Measurements from ENCODE around the gene GYG1.
"Not testable (repeated sequence)": the region's sequence is repeated elsewhere in the genome, so short reads cannot be mapped to it uniquely, and the experiment has no call there.

The GYG1 gene

DNA sequence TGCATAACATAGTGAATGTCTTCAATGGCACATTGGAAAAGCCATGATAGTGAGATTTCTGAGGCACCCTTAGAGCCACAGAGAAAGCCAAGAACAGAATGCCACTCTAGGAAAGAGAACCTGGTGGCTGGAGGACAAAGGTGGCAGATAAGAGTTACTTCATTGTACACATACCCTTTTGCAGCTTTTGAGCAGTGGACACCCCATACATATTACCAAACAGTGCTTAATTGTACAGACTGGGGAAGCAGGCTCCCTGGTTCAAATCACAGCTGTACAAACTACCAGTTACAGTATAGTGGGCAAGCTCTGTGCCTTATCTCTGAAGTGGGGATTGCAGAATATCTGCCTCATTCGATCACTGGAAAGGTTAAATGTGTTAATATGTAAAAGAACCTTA lies 10.1 kb upstream of the GYG1 start:
- no peak for FAIRE-seq
- DNase-seq (ENCODE audit: insufficient read length, low spot score), result no peak

DNA sequence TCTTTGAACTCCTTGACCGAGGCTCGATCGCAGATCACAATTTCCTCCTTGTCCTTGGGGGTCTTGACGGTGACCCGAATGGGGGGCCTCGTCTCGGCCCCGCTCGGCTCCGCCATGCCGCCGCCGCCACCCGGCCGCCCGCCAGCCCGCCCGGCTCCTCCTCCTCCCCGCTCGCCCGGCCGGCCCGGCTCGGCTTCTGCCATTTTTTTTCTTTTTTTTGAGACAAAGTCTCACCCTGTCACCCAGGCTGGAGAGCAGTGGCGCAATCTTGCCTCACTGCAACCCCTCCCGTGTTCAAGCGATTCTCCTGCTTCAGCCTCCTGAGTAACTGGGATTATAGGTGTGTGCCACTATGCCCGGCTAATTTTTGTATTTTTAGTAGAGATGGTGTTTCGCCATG lies 3.8 kb upstream of the GYG1 start:
- DNase-seq (ENCODE audit: insufficient read length, low spot score); FAIRE-seq: not testable (repeated sequence)

DNA sequence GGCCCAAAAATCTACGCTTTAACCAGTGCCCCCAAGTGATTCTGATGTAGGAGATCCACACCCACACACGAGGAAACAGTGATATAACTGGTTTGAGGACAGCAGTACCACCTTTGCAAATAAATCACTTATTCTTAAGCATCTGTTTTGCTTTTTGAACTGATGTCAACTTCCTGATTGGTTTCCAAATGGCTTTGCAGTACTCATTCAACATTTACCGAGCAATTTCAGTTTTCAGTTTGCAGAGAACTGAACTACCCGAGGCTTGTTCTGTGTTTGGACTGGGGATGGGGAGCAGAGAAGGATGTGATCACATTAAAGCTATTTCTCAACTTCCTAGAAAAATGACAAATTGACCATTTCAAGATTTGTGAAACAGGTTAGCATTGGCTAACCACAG lies 1.1 kb upstream of the GYG1 start:
- DNase-seq (ENCODE audit: insufficient read length, low spot score) (no peak), FAIRE-seq (no peak)

DNA sequence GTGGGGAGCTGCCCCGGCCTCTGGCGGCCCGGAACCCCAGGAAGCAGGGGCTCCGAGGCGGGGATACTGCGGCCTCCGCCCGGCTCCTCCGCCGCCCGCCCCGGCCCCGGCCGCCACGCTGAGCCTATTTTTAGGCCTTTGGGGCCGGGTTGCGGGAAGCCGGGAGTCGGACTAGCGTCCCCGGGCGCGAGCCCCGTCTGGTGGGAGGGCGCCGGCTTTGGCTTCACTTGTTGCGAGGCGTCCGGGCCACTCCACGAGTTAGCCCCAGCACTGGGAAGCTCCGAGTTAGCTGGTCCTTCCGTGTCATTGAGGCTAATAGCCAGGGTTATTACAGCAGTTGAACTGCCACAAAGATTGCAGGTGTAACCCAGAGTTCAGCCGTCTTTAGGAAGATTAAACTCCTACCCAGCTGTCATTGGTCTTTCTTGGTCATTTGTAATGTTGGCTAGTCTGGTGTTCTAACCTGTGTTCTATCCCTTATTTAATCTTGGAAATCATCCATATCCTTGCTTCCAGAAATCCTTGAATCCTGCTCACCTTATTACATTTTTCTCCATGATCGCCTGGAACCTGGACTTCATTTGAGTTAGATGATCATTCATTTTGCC lies 791 bp downstream of the GYG1 start:
- no peak for FAIRE-seq
- peak; percentile 23 for DNase-seq (ENCODE audit: insufficient read length, low spot score)

DNA sequence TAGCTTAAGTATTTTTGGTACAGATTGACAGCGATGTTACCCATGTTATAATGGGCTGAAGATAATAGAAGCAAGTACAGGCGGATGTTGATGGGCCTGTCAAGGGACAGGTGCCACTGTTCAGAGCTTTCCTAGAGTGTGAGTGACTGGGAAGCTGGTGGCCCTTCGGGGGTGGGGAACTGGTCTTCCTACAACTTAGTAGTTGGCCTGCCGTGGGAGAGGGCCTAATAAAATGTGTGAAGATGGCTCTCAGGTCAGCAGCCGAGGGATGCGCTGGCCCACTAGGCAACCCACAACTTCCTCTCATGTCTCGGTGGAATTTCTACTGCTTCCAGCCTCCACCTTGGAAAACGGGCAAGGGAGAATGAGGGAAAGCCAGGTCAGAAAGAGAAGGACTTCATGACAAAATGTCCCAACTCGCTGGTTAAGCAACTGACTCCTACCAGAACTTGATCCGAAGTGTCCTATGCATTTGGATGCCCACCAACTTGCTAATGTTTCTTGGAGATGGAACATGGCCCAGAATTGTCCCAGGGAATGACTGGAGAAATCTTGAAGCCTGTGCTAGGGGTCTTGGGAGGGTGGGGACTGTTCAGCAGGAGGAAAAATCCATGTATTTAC lies 1.4 kb downstream of the GYG1 start:
- DNase-seq (ENCODE audit: insufficient read length, low spot score), result no peak
- FAIRE-seq, result no peak

DNA sequence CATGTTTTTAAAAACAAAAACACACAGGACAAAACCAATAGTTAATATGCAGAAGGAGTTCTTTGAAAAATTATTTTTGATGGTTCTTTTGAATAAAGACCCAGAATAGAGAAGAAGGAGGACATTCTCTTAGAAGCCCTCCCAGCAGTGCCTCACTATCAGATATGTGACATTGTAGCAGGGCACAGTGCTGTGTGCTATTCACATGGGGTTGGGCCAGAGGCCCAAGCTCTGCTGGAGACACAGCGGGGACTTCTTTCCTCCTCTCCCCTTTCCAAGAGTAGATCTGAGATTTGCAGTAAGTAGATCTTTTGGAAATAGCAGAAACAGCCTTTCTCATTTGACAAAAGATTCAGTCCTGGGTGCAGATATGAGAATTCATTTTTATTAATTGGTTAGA lies 6.3 kb downstream of the GYG1 start:
- DNase-seq (ENCODE audit: insufficient read length, low spot score), result no peak
- no peak for FAIRE-seq

DNA sequence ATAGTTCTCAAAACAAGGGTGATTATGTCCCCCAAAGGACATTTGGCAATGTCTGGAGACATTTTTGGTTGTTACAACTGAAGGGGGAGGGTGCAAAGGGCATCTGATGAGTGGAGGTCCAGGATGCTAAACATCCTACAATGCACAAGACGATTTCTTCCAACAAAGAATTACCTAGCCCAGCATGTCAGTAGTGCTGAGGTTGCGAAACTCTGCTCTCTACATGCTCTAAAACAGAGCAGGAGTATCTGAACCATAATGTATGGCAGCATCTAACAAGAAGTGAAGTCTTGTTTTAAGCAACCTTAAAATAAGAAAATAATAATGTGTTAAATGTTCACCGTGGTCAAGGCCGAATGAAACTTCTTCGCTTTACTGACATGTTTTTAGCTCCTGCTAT lies 7.0 kb downstream of the GYG1 start:
- FAIRE-seq (no peak), DNase-seq (ENCODE audit: insufficient read length, low spot score) (no peak)

DNA sequence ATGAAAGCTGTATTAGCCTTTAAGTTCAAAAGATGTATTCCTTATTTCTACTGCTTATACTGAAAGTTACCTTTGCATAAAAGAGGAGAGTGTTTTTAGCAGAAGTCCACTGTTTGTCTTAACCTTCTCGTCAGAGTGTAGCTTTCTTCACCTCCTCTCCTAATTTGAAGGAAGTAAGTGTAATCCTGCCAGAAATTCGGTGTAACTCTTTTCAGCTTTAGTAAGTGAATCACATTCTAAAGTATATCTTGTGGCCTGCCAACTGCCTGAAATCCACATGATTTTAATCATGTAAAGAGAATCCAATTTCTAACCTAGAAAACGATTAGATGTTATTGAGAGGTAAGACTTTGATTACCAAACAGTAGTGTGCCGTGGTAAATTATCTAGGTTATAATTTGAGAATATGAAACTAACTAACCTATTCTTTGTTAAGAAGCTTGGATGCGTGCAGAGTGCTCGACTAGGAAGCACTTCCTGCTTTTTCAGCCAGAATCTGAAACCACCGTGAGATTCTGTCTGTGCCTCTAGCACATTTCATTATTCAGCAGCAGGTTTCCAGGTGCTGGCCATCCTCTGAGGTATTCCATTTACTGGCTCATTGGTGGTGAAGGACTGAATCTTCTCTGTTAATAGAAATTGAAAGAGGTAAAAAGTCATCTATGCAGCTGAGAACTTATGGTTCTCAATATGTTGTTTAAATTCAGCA lies 7.5 kb downstream of the GYG1 start:
- DNase-seq (ENCODE audit: insufficient read length, low spot score) (no peak), FAIRE-seq (no peak)

DNA sequence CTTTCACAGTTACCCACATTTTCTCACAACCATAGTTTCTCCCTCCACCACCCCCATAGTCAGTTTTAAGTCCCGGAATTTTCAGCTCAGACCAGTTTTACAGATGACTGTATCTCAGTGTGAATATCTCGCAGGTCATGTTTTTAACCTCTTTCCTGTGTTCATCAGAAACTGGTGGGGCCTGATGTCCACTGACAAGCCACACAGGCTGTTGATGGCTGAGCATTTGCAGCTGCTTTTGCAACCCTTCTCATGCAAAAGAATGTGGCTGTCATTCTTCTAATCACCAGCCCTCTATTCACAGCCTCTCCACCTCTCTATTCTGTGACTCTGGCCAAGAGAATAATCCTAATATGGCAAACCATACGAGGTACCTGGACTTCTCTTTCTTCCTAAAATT lies 8.5 kb downstream of the GYG1 start:
- FAIRE-seq (no peak), DNase-seq (ENCODE audit: insufficient read length, low spot score) (no peak)

DNA sequence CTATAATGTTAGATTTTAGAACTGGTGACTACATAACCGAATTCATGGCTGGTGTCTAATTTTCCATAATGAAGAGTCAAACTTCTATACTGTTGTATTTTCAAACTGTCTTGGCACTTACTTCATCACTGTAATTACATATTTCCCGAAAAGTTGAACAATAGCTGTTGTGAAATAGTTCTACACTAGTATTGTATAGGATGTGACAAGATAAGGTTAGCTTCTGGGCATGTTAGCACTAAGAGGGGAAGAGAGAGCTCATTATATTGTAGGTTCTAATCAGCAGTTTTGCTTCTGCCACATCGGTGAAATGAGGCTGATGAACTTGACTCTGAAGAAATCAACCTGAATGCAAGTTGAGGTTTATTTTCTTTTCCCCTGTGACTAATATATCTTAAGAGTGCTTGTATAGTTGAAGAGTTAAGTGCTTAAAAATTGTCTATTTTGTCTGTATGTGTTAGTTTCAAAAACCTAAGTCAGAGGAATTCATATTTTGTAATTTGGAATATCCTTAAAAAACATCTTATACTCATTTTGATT lies 8.9 kb downstream of the GYG1 start:
- DNase-seq (ENCODE audit: insufficient read length, low spot score), result no peak
- no peak for FAIRE-seq

DNA sequence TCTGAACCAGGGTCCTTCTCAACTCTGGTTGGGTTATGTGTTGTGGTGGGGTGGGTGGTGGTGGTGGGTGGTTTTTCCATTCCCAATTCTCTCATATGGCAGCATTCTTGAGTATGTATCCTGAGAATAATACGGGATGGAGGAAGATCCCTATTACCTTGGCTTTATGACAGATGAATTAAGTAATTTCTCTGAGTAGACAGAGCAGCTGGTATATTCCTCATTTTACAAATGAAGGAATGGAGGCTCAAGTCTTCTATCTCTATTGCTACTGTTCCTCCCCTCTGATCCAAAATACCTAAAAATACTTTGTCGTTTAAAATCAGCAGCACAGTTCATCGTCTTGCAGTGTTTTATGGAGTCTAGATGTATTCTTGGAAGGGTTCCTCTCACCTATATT lies 10.4 kb downstream of the GYG1 start:
- DNase-seq (ENCODE audit: insufficient read length, low spot score) (no peak), FAIRE-seq (no peak)

DNA sequence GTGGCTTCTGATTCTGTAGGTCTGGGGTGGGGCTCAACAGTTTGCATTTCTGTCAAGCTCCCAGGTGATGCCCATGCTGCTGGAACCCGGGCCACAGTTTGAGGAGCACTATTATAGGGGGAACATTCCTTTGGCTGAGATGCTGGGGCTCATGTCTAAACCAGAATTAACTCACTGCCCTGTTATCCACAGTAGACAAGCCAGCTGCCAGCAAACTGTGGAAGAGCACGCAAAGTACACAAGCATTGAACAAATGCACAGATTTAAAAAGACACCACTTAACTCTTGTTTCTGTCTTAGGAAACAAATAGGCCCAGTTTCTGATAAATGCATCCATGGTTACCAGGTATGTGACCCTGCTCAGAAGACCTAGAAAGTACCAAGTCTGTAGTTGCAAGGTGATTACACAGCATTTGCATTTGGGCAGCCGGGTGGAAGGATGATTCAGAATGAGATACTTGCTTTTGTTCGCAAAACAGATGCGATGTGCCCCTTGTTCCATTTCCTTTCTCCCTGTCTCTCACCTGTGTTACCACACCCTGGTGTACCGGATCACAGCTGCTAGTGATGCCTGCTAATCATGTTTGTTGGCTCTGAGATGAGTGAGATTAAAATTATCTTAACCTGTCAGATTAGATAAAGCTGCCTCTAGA lies 12.4 kb downstream of the GYG1 start:
- DNase-seq (ENCODE audit: insufficient read length, low spot score) (no peak), FAIRE-seq (no peak)

DNA sequence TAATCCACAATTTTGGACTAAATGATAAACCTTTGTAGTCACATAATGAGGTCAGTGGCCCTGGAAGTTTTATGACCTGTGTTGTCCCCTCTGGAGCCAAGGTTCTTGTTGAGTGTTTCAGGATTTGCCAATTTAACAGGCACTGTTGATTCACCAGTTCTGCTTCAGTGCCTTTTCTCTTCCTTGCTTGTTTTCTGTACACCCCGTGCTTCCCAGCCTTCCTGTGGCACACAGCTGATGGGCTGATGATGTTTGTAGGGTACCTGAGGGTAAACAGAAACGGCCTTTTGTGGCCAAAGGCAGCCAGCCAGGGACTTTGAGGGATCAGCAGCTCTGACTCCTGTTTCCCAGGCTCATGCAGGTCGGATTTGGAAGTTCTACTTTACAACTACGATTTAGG lies 13.3 kb downstream of the GYG1 start:
- no peak for FAIRE-seq

DNA sequence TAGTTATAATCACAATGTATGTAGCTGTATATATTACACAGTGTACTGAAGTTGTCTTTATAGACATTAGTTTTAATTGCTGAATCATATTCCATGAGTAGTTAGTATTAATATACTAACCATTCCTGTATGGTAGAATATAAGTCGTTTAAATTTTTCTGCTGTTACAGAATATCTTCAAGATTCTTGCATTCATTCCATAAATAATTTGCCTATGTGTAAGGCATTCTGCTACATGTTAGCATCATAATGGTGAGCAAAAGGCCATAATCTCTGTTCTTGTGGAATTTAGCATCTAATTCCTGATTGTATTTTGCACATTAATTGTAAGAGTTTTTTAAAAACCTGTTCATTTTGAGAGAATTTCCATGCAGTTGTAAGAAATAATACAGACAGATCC lies 14.1 kb downstream of the GYG1 start:
- DNase-seq (ENCODE audit: insufficient read length, low spot score) (no peak), FAIRE-seq (no peak)

More for the DNA sequence above, 13.3 kb downstream of the GYG1 start:
- DNase-seq (ENCODE audit: insufficient read length, low spot score), result no peak

DNA sequence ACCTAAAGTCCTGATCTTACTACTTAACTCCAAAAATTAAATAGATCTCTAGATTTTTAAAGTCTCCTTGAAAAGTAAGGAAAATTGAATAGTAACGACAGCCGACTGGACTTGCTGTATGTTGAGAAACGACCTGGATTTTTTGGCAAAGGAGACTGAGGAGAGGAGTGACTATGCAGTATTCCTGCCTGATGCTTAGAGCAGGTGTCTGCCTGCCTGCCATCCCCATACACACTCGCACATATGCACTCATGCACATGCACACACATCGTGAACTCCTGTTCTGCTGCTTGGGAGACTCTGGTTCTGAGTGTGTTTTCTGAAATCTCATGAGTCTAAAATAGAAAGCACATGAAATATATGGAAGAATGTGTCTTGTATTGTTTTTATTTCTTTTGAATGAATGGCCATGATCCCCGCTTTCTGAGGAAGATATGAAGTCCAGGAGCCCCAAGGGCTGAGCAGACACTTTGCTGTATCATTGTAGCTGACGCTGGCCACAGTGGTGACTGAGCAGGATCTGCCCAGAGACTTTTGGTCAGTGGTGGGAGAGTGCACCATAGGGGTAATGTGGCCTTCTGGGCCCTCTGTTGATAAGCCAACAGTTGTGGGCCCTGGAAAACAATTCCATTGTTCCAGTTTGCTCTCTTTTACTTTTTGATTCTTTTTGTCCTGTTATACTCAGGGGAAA lies 16.4 kb downstream of the GYG1 start:
- no peak for DNase-seq (ENCODE audit: insufficient read length, low spot score)
- no peak for FAIRE-seq

DNA sequence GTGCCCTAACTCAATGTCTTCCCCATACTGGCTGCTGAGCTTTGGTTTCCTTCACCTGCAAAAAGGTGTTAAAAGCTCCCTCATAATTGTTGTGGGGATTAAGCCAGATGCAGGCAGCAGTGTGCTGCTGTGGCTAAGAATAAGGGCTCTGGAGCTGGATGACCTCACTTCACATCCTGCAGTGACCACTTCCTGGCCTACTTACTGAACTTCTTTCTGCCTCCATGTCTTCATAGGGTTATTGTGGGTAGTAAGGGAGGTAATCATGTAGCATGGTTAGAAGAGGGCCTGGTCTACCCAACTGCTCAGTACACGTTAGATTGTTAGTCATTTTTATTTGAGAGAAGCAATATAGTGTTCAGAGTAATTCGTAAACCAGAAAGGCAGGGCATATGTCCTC lies 18.4 kb downstream of the GYG1 start:
- DNase-seq (ENCODE audit: insufficient read length, low spot score), result no peak
- FAIRE-seq, result no peak

DNA sequence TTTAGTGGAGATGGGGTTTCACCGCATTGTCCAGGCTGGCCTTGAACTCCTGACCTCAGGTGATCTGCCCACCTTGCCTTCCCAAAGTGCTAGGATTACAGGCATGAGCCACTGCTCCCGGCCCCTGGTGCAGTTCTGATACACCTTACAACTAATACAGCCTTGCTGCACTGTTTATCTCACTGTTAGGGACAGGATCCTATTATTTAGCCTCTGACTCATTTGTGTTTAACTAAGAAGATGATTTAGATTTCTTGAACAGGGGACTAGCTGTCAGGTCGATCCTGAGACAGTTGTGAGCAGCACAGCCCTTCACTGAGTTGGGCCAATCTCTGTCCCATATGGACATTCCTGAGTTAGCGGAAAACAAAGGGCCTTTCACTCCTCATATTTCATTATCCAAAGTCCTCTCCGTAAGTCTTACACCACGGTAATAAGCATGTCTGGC lies 19.2 kb downstream of the GYG1 start:
- no peak for DNase-seq (ENCODE audit: insufficient read length, low spot score)
- FAIRE-seq, result no peak

DNA sequence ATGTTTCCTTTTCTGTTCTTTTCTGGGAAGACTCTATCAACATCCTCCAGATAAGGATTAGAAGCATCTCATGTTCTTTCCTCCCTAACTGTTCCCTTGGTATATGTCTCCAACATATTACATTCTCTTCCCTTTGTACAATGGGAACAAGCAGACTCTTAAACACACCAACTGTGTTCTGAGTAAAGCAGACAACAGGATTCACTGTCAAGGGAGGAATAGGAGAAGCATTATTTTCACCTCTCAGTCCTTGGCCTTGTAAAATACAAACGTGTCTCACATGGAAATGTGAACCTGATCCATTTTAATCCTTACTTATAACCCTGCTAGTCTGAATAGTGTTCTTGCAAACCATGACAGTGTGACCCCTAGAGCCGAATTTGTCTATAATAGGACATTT lies 19.6 kb downstream of the GYG1 start:
- FAIRE-seq (no peak), DNase-seq (ENCODE audit: insufficient read length, low spot score) (no peak)

DNA sequence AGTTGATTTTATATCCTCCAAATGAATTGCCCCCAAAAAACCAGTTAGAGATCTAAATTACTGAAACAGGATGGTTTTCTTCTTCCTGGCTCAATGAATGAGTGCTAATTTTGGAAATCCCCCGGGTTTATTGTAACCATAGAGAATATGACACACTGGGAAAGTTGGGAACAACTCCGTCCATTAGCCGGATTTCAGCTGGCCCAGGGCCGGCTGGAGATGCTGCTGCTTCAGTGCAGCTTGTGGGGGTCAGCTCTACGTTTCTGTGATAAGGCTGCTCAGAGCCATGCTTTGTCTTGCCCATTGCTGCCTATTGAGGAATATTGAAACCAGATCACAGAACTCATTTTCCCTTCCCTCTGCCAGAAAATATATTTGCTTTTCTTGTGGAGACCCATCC lies 20.3 kb downstream of the GYG1 start:
- DNase-seq (ENCODE audit: insufficient read length, low spot score) (no peak), FAIRE-seq (no peak)

DNA sequence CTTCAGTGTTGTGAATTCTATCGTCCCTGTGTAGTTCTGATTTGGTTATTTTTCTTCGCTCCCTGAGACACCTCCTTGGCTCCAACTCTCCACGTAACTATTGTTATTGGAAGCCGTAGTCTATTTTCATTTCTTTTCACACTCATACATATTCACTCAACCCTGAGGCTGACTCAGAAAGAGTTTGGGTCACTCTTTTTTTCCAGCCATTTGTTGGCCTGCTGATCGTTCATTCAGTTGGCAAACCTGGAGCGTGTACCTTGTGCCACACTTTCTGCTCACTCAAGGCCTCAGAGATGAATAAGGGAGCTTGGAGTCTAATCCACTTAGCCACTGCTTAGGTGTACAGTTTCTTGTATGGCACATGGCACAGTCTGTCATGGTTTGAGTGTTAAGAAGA lies 22.4 kb downstream of the GYG1 start:
- no peak for DNase-seq (ENCODE audit: insufficient read length, low spot score)
- FAIRE-seq, result no peak

DNA sequence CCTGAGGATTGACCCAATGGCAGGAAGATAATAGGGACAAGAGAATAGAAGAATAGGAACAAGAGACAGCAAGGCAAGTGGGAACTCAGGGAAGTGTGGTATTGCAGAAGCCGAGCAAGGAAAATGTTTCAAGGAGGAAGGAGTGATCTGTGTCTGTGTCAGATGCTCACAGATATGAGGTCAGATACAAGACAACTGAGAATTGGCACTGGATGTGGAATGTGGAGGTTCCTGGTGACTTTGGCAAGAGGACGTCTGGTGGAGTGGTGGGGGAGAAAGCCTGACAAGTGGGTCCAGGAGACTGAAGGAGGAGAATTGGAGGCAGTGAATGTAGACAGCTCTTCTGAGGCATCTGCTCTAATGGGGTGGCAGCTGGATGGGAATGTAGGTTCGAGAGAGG lies 24.1 kb downstream of the GYG1 start:
- FAIRE-seq (no peak), DNase-seq (ENCODE audit: insufficient read length, low spot score) (no peak)
